HepG2 (cell line): ENCODE data around the gene USP28.

Experiments used
- CBFB ChIP-seq: sonication (generic); formaldehyde crosslinking; IDR thresholded peaks from 2 replicates; pipeline ENCODE4 v1.4.0; 2020; ENCODE audit warnings: missing genetic modification reagents
- GABPA ChIP-seq, 2 experiments: IDR thresholded peaks; 2 replicates each; pipeline ENCODE4 v1.6.1; 2011 to 2016; ENCODE audit warnings: low read depth in 2 of 2, low read length in 1 of 2, missing biosample characterization in 1 of 2, missing genetic modification characterization in 1 of 2
- JUN ChIP-seq: sonication (generic); formaldehyde crosslinking; IDR thresholded peaks from 2 replicates; pipeline ENCODE4 v1.4.0; 2020; ENCODE audit warnings: mild to moderate bottlenecking, missing genetic modification reagents
- KDM3A ChIP-seq: IDR thresholded peaks from 2 replicates; pipeline ENCODE4 v1.6.1; 2018; ENCODE audit warnings: low read depth, missing compliant biosample characterization
- MAZ ChIP-seq, 2 experiments: sonication (generic) in 1 of 2; formaldehyde crosslinking in 1 of 2; IDR thresholded peaks; 2 replicates each; pipeline versions ENCODE4 v1.5.0 to v1.6.1; 2012 to 2020; ENCODE audit warnings: low read depth in 2 of 2, mild to moderate bottlenecking in 2 of 2, borderline replicate concordance in 1 of 2, improper control_type of control experiment in 1 of 2, low read length in 1 of 2, missing genetic modification reagents in 1 of 2, moderate library complexity in 1 of 2
- MYC ChIP-seq: sonication (generic); formaldehyde crosslinking; IDR thresholded peaks from 2 replicates; pipeline ENCODE4 v1.9.0; 2021; ENCODE audit warnings: missing genetic modification reagents, borderline replicate concordance
- PATZ1 ChIP-seq: sonication (generic); formaldehyde crosslinking; IDR thresholded peaks from 2 replicates; pipeline ENCODE4 v1.4.0; 2020; ENCODE audit warnings: missing genetic modification reagents
- POLR2AphosphoS5 ChIP-seq: IDR thresholded peaks from 2 replicates; pipeline ENCODE4 v1.6.1; 2012; ENCODE audit warnings: low read depth, low read length
- RARA ChIP-seq: IDR thresholded peaks from 2 replicates; pipeline ENCODE4 v1.6.1; 2016; ENCODE audit warnings: missing genetic modification reagents, missing compliant biosample characterization
- TCF7 ChIP-seq: sonication (generic); IDR thresholded peaks from 2 replicates; pipeline ENCODE4 v1.6.1; 2016; ENCODE audit warnings: antibody characterized with exemption, low read depth
- ZBTB49 ChIP-seq: sonication (generic); formaldehyde crosslinking; IDR thresholded peaks from 2 replicates; pipeline ENCODE4 v1.4.0; 2020; ENCODE audit warnings: missing genetic modification reagents, borderline replicate concordance
- ZNF136 ChIP-seq: sonication (generic); formaldehyde crosslinking; IDR thresholded peaks from 2 replicates; pipeline ENCODE4 v1.8.1; 2022; ENCODE audit warnings: low read depth, mild to moderate bottlenecking, moderate library complexity, missing genetic modification reagents
- ZNF318 ChIP-seq: sonication (generic); formaldehyde crosslinking; IDR thresholded peaks from 2 replicates; pipeline ENCODE4 v1.4.0; 2020; ENCODE audit warnings: mild to moderate bottlenecking, missing genetic modification reagents
- TF ChIP-seq, protein P1 (sequence below): sonication (generic); formaldehyde crosslinking; IDR thresholded peaks from 2 replicates; pipeline ENCODE4 v1.4.0; 2020; ENCODE audit warnings: missing genetic modification reagents

GRCh38 chr11:113833151-113833550 lies 42.2 kb downstream of the USP28 start:
- TF ChIP-seq KDM3A (CRISPR knock-in tag) (no peak), ZNF318 (CRISPR knock-in tag) (no peak), ZBTB49 (CRISPR knock-in tag) (no peak), MAZ (IDR thresholded peaks at IDR 0.05; ENCODE audit: borderline replicate concordance, low read depth, low read length) (no peak), MAZ (CRISPR knock-in tag; IDR thresholded peaks at IDR 0.05; ENCODE audit: low read depth) (no peak), POLR2AphosphoS5 (no peak), CBFB (CRISPR knock-in tag) (no peak), JUN (CRISPR knock-in tag) (no peak), GABPA (IDR thresholded peaks at IDR 0.05; ENCODE audit: low read depth, low read length) (no peak), GABPA (CRISPR knock-in tag; IDR thresholded peaks at IDR 0.05; ENCODE audit: low read depth) (no peak), TCF7 (no peak), MYC (CRISPR knock-in tag) (no peak), RARA (CRISPR knock-in tag) (no peak), ZNF136 (no peak), PATZ1 (CRISPR knock-in tag) (no peak)
- TF ChIP-seq, protein P1, sequence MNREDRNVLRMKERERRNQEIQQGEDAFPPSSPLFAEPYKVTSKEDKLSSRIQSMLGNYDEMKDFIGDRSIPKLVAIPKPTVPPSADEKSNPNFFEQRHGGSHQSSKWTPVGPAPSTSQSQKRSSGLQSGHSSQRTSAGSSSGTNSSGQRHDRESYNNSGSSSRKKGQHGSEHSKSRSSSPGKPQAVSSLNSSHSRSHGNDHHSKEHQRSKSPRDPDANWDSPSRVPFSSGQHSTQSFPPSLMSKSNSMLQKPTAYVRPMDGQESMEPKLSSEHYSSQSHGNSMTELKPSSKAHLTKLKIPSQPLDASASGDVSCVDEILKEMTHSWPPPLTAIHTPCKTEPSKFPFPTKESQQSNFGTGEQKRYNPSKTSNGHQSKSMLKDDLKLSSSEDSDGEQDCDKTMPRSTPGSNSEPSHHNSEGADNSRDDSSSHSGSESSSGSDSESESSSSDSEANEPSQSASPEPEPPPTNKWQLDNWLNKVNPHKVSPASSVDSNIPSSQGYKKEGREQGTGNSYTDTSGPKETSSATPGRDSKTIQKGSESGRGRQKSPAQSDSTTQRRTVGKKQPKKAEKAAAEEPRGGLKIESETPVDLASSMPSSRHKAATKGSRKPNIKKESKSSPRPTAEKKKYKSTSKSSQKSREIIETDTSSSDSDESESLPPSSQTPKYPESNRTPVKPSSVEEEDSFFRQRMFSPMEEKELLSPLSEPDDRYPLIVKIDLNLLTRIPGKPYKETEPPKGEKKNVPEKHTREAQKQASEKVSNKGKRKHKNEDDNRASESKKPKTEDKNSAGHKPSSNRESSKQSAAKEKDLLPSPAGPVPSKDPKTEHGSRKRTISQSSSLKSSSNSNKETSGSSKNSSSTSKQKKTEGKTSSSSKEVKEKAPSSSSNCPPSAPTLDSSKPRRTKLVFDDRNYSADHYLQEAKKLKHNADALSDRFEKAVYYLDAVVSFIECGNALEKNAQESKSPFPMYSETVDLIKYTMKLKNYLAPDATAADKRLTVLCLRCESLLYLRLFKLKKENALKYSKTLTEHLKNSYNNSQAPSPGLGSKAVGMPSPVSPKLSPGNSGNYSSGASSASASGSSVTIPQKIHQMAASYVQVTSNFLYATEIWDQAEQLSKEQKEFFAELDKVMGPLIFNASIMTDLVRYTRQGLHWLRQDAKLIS, result no peak
